GM18499 (cell line): ENCODE measurements around the gene CPEB2.

Experiments
- ATAC-seq: cut with Tn5 transposase; IDR thresholded peaks from one replicate; pipeline ENCODE4 v1.9.1; 2021; ENCODE audit warnings: moderate number of reproducible peaks; ENCODE audit not compliant: insufficient read depth, unreplicated experiment

CPEB2 gene

GRCh38 chr4:15007201-15007600 is 4.9 kb downstream of the CPEB2 start:
- no peak for ATAC-seq

- no peak for ATAC-seq
Measured at GRCh38 chr4:15010038-15010585, 7.8 kb downstream of the CPEB2 start.

GRCh38 chr4:15011166-15011565 is 8.9 kb downstream of the CPEB2 start:
- ATAC-seq, result no peak

- ATAC-seq, result no peak
Measured at GRCh38 chr4:15012017-15012788, 9.9 kb downstream of the CPEB2 start.

- no peak for ATAC-seq
Measured at GRCh38 chr4:15013585-15013984, 11.3 kb downstream of the CPEB2 start.

GRCh38 chr4:15015170-15015569 is 12.9 kb downstream of the CPEB2 start:
- ATAC-seq, result no peak

- no peak for ATAC-seq
Measured at GRCh38 chr4:15018361-15018760, 16.1 kb downstream of the CPEB2 start.

GRCh38 chr4:15020502-15021286 is 18.4 kb downstream of the CPEB2 start:
- no peak for ATAC-seq

- ATAC-seq, result no peak
Measured at GRCh38 chr4:15021311-15021710, 19.0 kb downstream of the CPEB2 start.

- no peak for ATAC-seq
Measured at GRCh38 chr4:15021946-15022345, 19.7 kb downstream of the CPEB2 start.

GRCh38 chr4:15024386-15024785 is 22.1 kb downstream of the CPEB2 start:
- ATAC-seq, result no peak

- no peak for ATAC-seq
Measured at GRCh38 chr4:15025693-15026092, 23.4 kb downstream of the CPEB2 start.

GRCh38 chr4:15027921-15028435 is 25.7 kb downstream of the CPEB2 start:
- no peak for ATAC-seq

GRCh38 chr4:15031197-15031596 is 28.9 kb downstream of the CPEB2 start:
- no peak for ATAC-seq

GRCh38 chr4:15031993-15032675 is 29.9 kb downstream of the CPEB2 start:
- no peak for ATAC-seq

GRCh38 chr4:15034071-15034764 is 31.9 kb downstream of the CPEB2 start:
- ATAC-seq, result no peak

GRCh38 chr4:15035159-15035558 is 32.9 kb downstream of the CPEB2 start:
- no peak for ATAC-seq

GRCh38 chr4:15037923-15038541 is 35.8 kb downstream of the CPEB2 start:
- no peak for ATAC-seq

GRCh38 chr4:15040916-15041463 is 38.7 kb downstream of the CPEB2 start:
- ATAC-seq, result no peak
